GM12874 (cell line): ENCODE measurements around the gene CAPN3.

Experiments
- CTCF ChIP-seq: IDR thresholded peaks from 2 replicates; pipeline ENCODE4 v1.5.1; 2011; ENCODE audit warnings: low read depth, mild to moderate bottlenecking, control low read depth, low read length, moderate library complexity; ENCODE audit not compliant: insufficient read depth

Gene CAPN3

GRCh38 chr15:42349186-42349585, 10.1 kb upstream of the CAPN3 start:
- TF ChIP-seq CTCF, result no peak

- TF ChIP-seq CTCF, result no peak
These were observed 6.9 kb upstream of the CAPN3 start for GRCh38 chr15:42352401-42352800.

- no peak for TF ChIP-seq CTCF
These were observed 6.2 kb upstream of the CAPN3 start for GRCh38 chr15:42353061-42353460.

GRCh38 chr15:42354824-42355223, 4.5 kb upstream of the CAPN3 start:
- no peak for TF ChIP-seq CTCF

GRCh38 chr15:42355291-42355690, 4.0 kb upstream of the CAPN3 start:
- no peak for TF ChIP-seq CTCF

- no peak for TF ChIP-seq CTCF
These were observed 2.5 kb upstream of the CAPN3 start for GRCh38 chr15:42356851-42357250.

GRCh38 chr15:42358141-42358540, 1.2 kb upstream of the CAPN3 start:
- no peak for TF ChIP-seq CTCF

GRCh38 chr15:42359985-42360384, 684 bp downstream of the CAPN3 start:
- TF ChIP-seq CTCF, result no peak
